H9 (cell line): ENCODE measurements around the gene DIAPH3. TPM values are rescaled to one million over a fixed set of nuclear protein-coding genes. Genes with fewer than 3 reads are reported as not detected.

Source experiments
- DNase-seq: peaks from one replicate; pipeline ENCODE4 v3.0.0-alpha.2; 2017
- H2AFZ ChIP-seq: one replicate; pipeline ENCODE4 v1.6.1; 2013; ENCODE audit warnings: mild to moderate bottlenecking, low read length, control low read depth, moderate library complexity
- H2AK5ac ChIP-seq: 2 replicates; pipeline ENCODE4 v1.6.1; 2013; ENCODE audit warnings: low read length, control low read depth, mixed read lengths; ENCODE audit not compliant: insufficient read length
- H2BK120ac ChIP-seq: one replicate; pipeline ENCODE4 v1.6.1; 2013; ENCODE audit warnings: low read depth, mild to moderate bottlenecking, low read length, control low read depth, inconsistent platforms; ENCODE audit not compliant: poor library complexity, severe bottlenecking
- H2BK12ac ChIP-seq: 2 replicates; pipeline ENCODE4 v1.6.1; 2013; ENCODE audit warnings: low read length, control low read depth, mixed read lengths, low read depth; ENCODE audit not compliant: insufficient read length
- H2BK15ac ChIP-seq: 2 replicates; pipeline ENCODE4 v1.6.1; 2013; ENCODE audit warnings: low read depth, low read length, control low read depth
- H2BK20ac ChIP-seq: one replicate; pipeline ENCODE4 v1.6.1; 2013; ENCODE audit warnings: low read depth, mild to moderate bottlenecking, low read length, control low read depth, inconsistent platforms; ENCODE audit not compliant: poor library complexity, severe bottlenecking
- H2BK5ac ChIP-seq: 2 replicates; pipeline ENCODE4 v1.6.1; 2013; ENCODE audit warnings: low read length, control low read depth, mixed read lengths; ENCODE audit not compliant: insufficient read length
- H3K14ac ChIP-seq: 2 replicates; pipeline ENCODE4 v1.6.1; 2013; ENCODE audit warnings: low read length, control low read depth; ENCODE audit not compliant: insufficient read depth
- H3K18ac ChIP-seq: 2 replicates; pipeline ENCODE4 v1.6.1; 2013; ENCODE audit warnings: low read depth, mild to moderate bottlenecking, mixed read lengths, low read length, control low read depth; ENCODE audit not compliant: insufficient read length
- H3K23ac ChIP-seq: 2 replicates; pipeline ENCODE4 v1.6.1; 2013; ENCODE audit warnings: low read length, control low read depth, mixed read lengths, low read depth; ENCODE audit not compliant: insufficient read length
- H3K23me2 ChIP-seq: 2 replicates; pipeline ENCODE4 v1.6.1; 2013; ENCODE audit warnings: low read depth, mild to moderate bottlenecking, mixed read lengths, low read length, control low read depth; ENCODE audit not compliant: insufficient read length, poor library complexity, severe bottlenecking
- H3K27ac ChIP-seq: 2 replicates; pipeline ENCODE4 v1.5.1; 2013; ENCODE audit warnings: low read length, control low read depth, mixed read lengths, low read depth; ENCODE audit not compliant: insufficient read length
- H3K27me3 ChIP-seq: 2 replicates; pipeline ENCODE4 v1.6.1; 2013; ENCODE audit warnings: low read length, control low read depth, inconsistent platforms; ENCODE audit not compliant: insufficient read depth
- H3K4ac ChIP-seq: 2 replicates; pipeline ENCODE4 v1.6.1; 2013; ENCODE audit warnings: low read depth, mild to moderate bottlenecking, control low read depth, inconsistent platforms, low read length, moderate library complexity
- H3K4me1 ChIP-seq: 2 replicates; pipeline ENCODE4 v1.6.1; 2013; ENCODE audit warnings: low read length, control low read depth, inconsistent platforms; ENCODE audit not compliant: insufficient read depth
- H3K4me2 ChIP-seq: 2 replicates; pipeline ENCODE4 v1.6.1; 2013; ENCODE audit warnings: low read length, control low read depth, mixed read lengths; ENCODE audit not compliant: insufficient read length, insufficient read depth
- H3K56ac ChIP-seq: 2 replicates; pipeline ENCODE4 v1.6.1; 2013; ENCODE audit warnings: low read depth, mild to moderate bottlenecking, mixed read lengths, low read length, control low read depth; ENCODE audit not compliant: insufficient read length
- H3K79me1 ChIP-seq: 2 replicates; pipeline ENCODE4 v1.6.1; 2013; ENCODE audit warnings: low read depth, mild to moderate bottlenecking, moderate library complexity, low read length, control low read depth, inconsistent platforms; ENCODE audit not compliant: insufficient read depth, poor library complexity, severe bottlenecking
- H3K79me2 ChIP-seq: 2 replicates; pipeline ENCODE4 v1.6.1; 2013; ENCODE audit warnings: low read length, control low read depth, inconsistent platforms; ENCODE audit not compliant: insufficient read depth
- H3K9ac ChIP-seq: 2 replicates; pipeline ENCODE4 v1.6.1; 2013; ENCODE audit warnings: low read length, control low read depth, mixed read lengths; ENCODE audit not compliant: insufficient read length; ENCODE audit errors: extremely low read depth
- H3K9me3 ChIP-seq: one replicate; pipeline ENCODE4 v1.6.1; 2013; ENCODE audit warnings: low read depth, low read length, inconsistent platforms; ENCODE audit not compliant: control insufficient read depth
- H3T11ph ChIP-seq: one replicate; pipeline ENCODE4 v1.6.1; 2013; ENCODE audit warnings: mild to moderate bottlenecking, low read length, control low read depth, inconsistent platforms
- H4K20me1 ChIP-seq: one replicate; pipeline ENCODE4 v1.6.1; 2013; ENCODE audit not compliant: control insufficient read depth, insufficient read length, insufficient read depth
- H4K5ac ChIP-seq: 2 replicates; pipeline ENCODE4 v1.6.1; 2013; ENCODE audit warnings: low read depth, mild to moderate bottlenecking, mixed read lengths, low read length, control low read depth; ENCODE audit not compliant: insufficient read length
- H4K8ac ChIP-seq: replicated peaks from 2 replicates; pipeline ENCODE4 v1.6.1; 2013; ENCODE audit warnings: low read length, control low read depth, mixed read lengths, low read depth; ENCODE audit not compliant: insufficient read length
- H4K91ac ChIP-seq: 2 replicates; pipeline ENCODE4 v1.6.1; 2013; ENCODE audit warnings: low read depth, mild to moderate bottlenecking, moderate library complexity, mixed read lengths, low read length, control low read depth; ENCODE audit not compliant: insufficient read length
- H3K27ac Mint-ChIP-seq, 3 experiments: 2 replicates in 2 of 3; 3 replicates in 1 of 3; pipeline ENCODE4 v1.8.0; 2020 to 2021; ENCODE audit warnings: mixed read lengths in 3 of 3, mild to moderate bottlenecking in 1 of 3, moderate library complexity in 1 of 3
- H3K27me3 Mint-ChIP-seq: 2 replicates; pipeline ENCODE4 v1.8.0; 2021; ENCODE audit warnings: low read depth, mild to moderate bottlenecking, moderate library complexity, mixed read lengths
- H3K36me3 Mint-ChIP-seq, 3 experiments: 2 replicates in 2 of 3; 3 replicates in 1 of 3; pipeline ENCODE4 v1.8.0; 2020 to 2021; ENCODE audit warnings: low read depth in 3 of 3, mixed read lengths in 3 of 3; ENCODE audit not compliant: insufficient read depth in 1 of 3
- H3K4me1 Mint-ChIP-seq, 2 experiments: 2 replicates each; pipeline ENCODE4 v1.8.0; 2020; ENCODE audit warnings: mixed read lengths in 2 of 2
- H3K4me3 Mint-ChIP-seq, 2 experiments: 2 replicates in 1 of 2; 3 replicates in 1 of 2; pipeline ENCODE4 v1.8.0; 2020 to 2021; ENCODE audit warnings: mild to moderate bottlenecking in 2 of 2, mixed read lengths in 2 of 2, moderate library complexity in 1 of 2
- H3K9me3 Mint-ChIP-seq, 2 experiments: 2 replicates in 1 of 2; 3 replicates in 1 of 2; pipeline ENCODE4 v1.8.0; 2020; ENCODE audit warnings: mild to moderate bottlenecking in 2 of 2, mixed read lengths in 2 of 2, moderate library complexity in 1 of 2
- CTCF ChIP-seq: fragments of 200-600 bp; sonication (generic); conservative IDR thresholded peaks from 3 replicates; pipeline ENCODE4 v1.8.0; 2021; ENCODE audit warnings: antibody characterized with exemption, mild to moderate bottlenecking
- WGBS: extraction: QIAGEN DNeasy Blood & Tissue Kit; methylation state at CpG from one replicate; pipeline ENCODE4 v1.1.7; 2013; ENCODE audit warnings: missing lambda C conversion rate, low lambda C conversion rate, mixed read lengths; ENCODE audit not compliant: insufficient read length; ENCODE audit errors: extremely low coverage; 5-methylcytosine and 5-hydroxymethylcytosine counted together
- total RNA-seq: library from RNA; stranded (reverse); gene quantifications from 2 replicates; pipeline ENCODE4 v1.2.1, GENCODE V29; 2021

The DIAPH3 gene
- total RNA-seq, 1 experiment from 2014 or later = 23.1 TPM

GRCh38 chr13:60013166-60013565 lies 150.6 kb downstream of the DIAPH3 start:
- H3K4me1 Mint-ChIP-seq = peaks cover 7 to 8% of the 10 kb centered on the region in 2 experiments
- no peak overlapping the region for H3K4me2 ChIP-seq
- no peaks in the 10 kb centered on the region for H3K79me2 ChIP-seq
- no peak overlapping the region for H3K9ac ChIP-seq
- no peaks in the 10 kb centered on the region for H3K9me3 Mint-ChIP-seq
- no peak overlapping the region for H4K5ac ChIP-seq
- no peak overlapping the region for H3K23ac ChIP-seq
- H3K9me3 ChIP-seq = no peaks in the 10 kb centered on the region
- no peak overlapping the region for H2BK12ac ChIP-seq
- H3K18ac ChIP-seq = no peak overlapping the region
- H2BK20ac ChIP-seq = no peak overlapping the region
- no peak overlapping the region for H3K14ac ChIP-seq
- H3K27me3 Mint-ChIP-seq = no peaks in the 10 kb centered on the region
- TF ChIP-seq CTCF = no peak
- no peak overlapping the region for H3K4me3 Mint-ChIP-seq
- H4K20me1 ChIP-seq = no peaks in the 10 kb centered on the region
- no peaks in the 10 kb centered on the region for H3K27me3 ChIP-seq
- H2AFZ ChIP-seq = no peak overlapping the region
- H2AK5ac ChIP-seq = no peak overlapping the region
- no peaks in the 10 kb centered on the region for H3K36me3 Mint-ChIP-seq
- no peak overlapping the region for H3K56ac ChIP-seq
- H2BK15ac ChIP-seq = no peak overlapping the region
- H2BK120ac ChIP-seq = no peak overlapping the region
- no peaks in the 10 kb centered on the region for H3K4me1 ChIP-seq
- H3T11ph ChIP-seq = no peak overlapping the region
- H2BK5ac ChIP-seq = no peak overlapping the region
- no peak for DNase-seq
- no peak overlapping the region for H3K27ac ChIP-seq
- no peak overlapping the region for H4K91ac ChIP-seq
- H3K27ac Mint-ChIP-seq = no peak overlapping the region; a peak in 2 of 7 replicates
- no peaks in the 10 kb centered on the region for H3K79me1 ChIP-seq
- no peak overlapping the region for H4K8ac ChIP-seq
- WGBS = 100% methylated on average over 1 of the region's 6 CpGs
- H3K23me2 ChIP-seq = no peaks in the 10 kb centered on the region
- no peak overlapping the region for H3K4ac ChIP-seq
